ENCODE data around the gene NAALADL2.
"Not testable (repeated sequence)": the region's sequence is repeated elsewhere in the genome, so short reads cannot be mapped to it uniquely, and the experiment has no call there.

NAALADL2 gene

DNA sequence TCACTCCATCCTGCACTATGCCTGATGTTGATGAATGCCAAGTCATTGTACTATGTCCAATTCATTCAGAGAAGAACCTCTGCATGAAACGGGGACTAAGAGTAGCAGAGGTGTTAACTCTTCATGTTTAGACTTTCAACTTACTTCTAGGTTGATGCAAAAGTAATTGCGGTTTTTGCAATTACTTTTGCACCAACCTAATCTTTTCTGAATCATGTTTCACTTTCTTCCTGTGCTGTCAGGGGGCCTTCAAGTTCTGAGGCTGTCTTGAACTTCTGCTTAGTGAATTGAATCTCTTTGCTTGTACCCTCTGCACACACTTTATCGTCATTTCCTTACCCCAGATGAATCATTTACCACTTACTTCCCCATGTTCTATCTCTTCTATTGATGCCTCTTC is 636.2 kb downstream of the NAALADL2 start:
- no peaks in the 10 kb centered on the region for H3K27me3 Mint-ChIP-seq
- H3K4me3 Mint-ChIP-seq: no peak overlapping the region
- no peaks in the 10 kb centered on the region for H3K36me3 Mint-ChIP-seq (ENCODE audit: low read depth)
- H3K27ac Mint-ChIP-seq: no peak overlapping the region
- no peaks in the 10 kb centered on the region for H3K9me3 Mint-ChIP-seq
- H3K4me1 Mint-ChIP-seq (ENCODE audit: low read depth): no peaks in the 10 kb centered on the region

DNA sequence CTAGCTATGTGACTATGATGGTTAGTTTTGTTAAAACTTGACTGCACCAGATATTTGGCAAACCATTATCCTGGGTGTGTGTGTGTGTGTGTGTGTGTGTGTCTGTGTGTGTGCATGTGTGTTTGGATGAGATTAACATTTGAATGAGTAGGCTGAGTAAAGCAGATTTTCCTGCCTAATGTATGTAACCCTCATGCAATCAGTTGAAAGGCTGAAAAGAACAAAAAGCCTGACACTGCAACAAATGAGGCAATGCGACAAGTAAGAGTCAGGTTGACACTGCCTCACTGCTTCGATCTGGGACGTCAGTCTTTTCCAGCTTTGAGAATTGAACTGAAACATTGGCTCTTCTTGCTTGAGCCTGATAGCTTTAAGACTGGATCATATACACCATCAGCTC is 643.0 kb downstream of the NAALADL2 start:
- Mint-ChIP-seq H3K4me3 (no peak overlapping the region), H3K9me3 (peaks cover 13% of the 10 kb centered on the region), H3K27ac (no peak overlapping the region), H3K36me3 (ENCODE audit: low read depth) (no peaks in the 10 kb centered on the region), H3K27me3 (no peaks in the 10 kb centered on the region), H3K4me1 (ENCODE audit: low read depth) (no peaks in the 10 kb centered on the region)

DNA sequence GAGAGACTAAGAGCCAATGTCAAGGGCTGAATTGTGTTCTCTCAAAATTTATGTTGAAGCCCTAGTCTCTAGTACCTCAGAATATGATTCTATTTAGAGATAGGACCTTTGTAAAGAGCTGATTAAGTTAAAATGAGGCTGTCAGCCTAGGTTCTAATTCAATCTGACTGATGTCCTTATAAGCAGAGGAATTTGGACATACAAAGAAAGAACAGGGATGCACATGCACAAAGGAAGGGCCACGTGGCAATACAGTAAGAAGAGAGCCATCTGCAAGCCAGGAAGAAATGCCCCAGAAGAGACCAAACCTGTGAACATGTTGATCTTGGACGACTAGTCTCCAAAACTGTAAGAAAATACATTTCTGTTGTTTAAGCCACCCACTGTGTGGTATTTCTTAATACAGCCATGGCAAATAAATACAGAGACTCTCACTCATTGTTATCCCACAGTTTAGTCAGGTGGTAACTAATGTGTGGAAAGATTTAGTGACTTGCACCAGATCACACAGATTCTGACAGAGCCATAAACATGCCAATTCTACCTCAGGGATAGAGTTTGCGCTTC is 652.2 kb downstream of the NAALADL2 start:
- H3K27ac Mint-ChIP-seq: no peak overlapping the region
- H3K36me3 Mint-ChIP-seq (ENCODE audit: low read depth): no peaks in the 10 kb centered on the region

DNA sequence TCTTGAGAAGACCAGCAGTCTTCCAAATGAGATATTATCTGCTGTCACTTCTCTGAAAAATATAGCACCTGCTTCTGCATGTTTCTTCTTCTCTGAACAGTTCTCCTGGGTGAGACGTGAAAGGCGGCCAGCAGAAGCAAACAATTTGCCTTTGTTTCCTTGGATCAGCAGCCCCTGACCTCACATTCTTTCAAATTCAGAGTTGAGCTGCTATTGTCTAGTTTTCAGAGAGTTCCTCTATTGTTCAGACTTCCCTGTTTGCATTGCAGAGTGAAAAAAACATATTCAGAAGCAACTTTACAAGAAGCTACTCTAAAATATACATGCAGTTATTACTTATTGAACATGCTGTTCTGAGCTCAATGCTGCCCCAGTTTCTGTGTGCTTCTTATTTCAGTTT is 653.6 kb downstream of the NAALADL2 start:
- Mint-ChIP-seq H3K27ac (no peak overlapping the region), H3K4me1 (ENCODE audit: low read depth) (no peaks in the 10 kb centered on the region), H3K4me3 (no peak overlapping the region), H3K36me3 (ENCODE audit: low read depth) (no peaks in the 10 kb centered on the region), H3K27me3 (no peaks in the 10 kb centered on the region), H3K9me3 (peaks cover 12% of the 10 kb centered on the region)

More for the DNA sequence above, 652.2 kb downstream of the NAALADL2 start:
- Mint-ChIP-seq H3K4me1 (ENCODE audit: low read depth) (no peaks in the 10 kb centered on the region), H3K9me3 (peaks cover 13% of the 10 kb centered on the region), H3K4me3 (no peak overlapping the region), H3K27me3 (no peaks in the 10 kb centered on the region)

DNA sequence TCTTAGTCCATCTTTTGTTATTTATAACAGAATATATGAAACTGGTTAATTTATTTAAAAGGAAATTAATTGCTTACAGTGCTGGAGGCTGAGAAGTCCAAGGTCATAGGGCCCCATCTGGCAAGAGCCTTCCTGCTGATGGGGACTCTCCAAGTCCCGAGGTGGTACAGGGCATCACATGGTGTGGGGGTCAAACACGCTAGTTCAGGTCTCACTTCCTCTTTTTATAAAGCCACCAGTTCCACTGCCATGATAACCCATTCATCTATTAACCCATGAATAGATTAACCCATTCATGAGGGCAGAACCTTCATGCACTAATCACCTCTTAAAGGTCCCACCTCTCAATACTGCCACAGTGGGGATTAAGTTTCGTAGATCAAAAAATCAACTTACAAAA is 659.3 kb downstream of the NAALADL2 start:
- Mint-ChIP-seq H3K27me3 (no peaks in the 10 kb centered on the region), H3K27ac (no peak overlapping the region), H3K4me1 (ENCODE audit: low read depth) (no peaks in the 10 kb centered on the region), H3K36me3 (ENCODE audit: low read depth) (no peaks in the 10 kb centered on the region), H3K4me3 (no peak overlapping the region), H3K9me3 (peaks cover 3% of the 10 kb centered on the region)

DNA sequence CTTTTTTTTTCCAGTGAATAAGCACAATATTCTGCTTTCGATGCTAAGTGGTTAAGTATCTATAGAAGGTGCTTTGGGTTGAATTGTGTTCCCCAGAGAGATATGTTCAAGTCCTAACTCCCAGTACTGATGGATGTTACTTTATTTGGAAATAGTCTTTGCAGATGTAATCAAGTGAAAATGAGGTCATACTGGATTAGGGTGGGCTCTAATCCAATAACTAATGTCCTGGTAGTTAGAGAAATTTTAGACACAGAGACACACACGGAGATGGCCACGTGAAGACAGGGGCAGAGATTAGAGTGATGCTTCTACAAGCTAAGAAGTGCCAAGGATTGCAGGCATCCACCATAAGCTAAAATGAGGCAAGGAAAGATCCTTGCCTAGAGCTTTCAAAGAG is 662.3 kb downstream of the NAALADL2 start:
- Mint-ChIP-seq H3K27me3 (no peaks in the 10 kb centered on the region), H3K36me3 (ENCODE audit: low read depth) (no peaks in the 10 kb centered on the region), H3K27ac (no peak overlapping the region), H3K4me3 (no peak overlapping the region), H3K9me3 (peaks cover 3% of the 10 kb centered on the region), H3K4me1 (ENCODE audit: low read depth) (no peaks in the 10 kb centered on the region)

DNA sequence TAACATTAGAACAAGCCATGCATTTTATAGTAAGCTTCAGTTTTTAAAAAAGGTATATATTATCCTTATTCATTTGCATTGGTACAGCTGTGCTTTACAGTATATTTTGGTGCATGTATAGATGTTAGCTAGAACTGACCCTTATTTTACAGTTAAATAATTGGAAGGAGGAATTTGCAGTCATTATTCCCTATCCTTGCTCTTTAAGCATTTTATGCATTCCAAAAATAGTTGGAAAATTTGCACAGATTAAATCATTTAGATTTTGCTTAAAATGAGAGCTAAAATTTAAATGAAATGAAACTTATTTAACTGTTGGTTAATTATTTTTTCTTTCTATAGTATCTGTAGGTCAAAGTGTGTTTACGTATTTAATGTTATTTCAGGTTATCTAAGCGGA is 667.1 kb downstream of the NAALADL2 start:
- Mint-ChIP-seq H3K36me3 (ENCODE audit: low read depth) (no peaks in the 10 kb centered on the region), H3K27me3 (no peaks in the 10 kb centered on the region), H3K27ac (no peak overlapping the region), H3K4me1 (ENCODE audit: low read depth) (peaks cover 5% of the 10 kb centered on the region), H3K4me3 (no peak overlapping the region), H3K9me3 (no peaks in the 10 kb centered on the region)

DNA sequence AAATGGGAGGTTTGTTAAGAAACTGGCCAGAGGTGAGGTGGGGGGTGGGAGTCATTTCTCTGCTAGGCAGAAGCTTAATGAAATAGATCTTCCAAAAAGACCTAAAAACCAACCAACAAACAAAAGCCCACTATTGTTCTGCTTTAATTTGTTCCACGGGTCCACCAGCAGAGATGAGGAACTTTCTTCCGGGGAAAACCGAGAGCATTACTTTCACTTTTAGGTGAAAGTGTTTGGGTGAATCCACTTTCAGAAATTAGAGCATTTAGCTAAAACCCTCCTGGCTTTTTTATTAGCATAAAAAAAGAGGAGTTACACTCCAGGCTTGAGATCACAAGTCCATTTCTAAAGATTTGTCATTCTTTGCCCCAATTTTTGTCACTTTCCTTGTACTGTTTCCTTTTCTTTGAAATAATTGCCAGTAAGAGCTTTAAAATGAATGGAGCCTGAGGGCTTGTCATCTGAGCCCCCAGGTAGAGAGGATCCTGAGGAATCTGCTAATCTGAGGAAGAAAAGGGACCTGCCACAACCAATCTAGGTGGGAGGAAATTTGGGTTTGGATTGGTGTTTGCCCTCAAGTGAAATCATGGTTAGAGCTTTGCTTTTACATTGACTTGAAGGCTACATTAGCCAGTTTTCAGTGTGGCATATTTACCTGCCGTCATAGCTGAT is 667.6 kb downstream of the NAALADL2 start:
- Mint-ChIP-seq H3K9me3 (no peaks in the 10 kb centered on the region), H3K4me1 (ENCODE audit: low read depth) (peaks cover 5% of the 10 kb centered on the region), H3K27me3 (no peaks in the 10 kb centered on the region), H3K36me3 (ENCODE audit: low read depth) (no peaks in the 10 kb centered on the region), H3K27ac (no peak overlapping the region), H3K4me3 (no peak overlapping the region)

DNA sequence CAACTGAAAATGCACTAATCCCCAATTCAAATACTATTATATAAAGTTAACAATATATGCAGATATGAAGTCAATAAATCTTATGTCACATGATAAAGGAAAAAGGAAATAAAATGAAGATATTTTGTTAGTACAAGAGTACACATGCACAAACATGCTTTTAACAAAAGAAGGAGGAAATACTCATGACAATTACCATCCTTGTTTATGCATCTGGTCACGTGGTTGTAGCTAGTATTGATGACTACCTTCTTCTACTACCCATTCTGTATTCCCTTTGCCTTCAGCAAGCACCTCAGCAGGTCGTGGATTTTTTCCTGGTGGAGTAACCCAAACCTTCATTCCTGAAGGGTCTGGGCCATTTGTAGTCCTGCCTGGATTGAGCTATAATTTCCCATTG is 669.6 kb downstream of the NAALADL2 start:
- not testable (repeated sequence) for H3K36me3 Mint-ChIP-seq (ENCODE audit: low read depth); H3K27ac Mint-ChIP-seq; H3K27me3 Mint-ChIP-seq; H3K4me3 Mint-ChIP-seq; H3K4me1 Mint-ChIP-seq (ENCODE audit: low read depth); H3K9me3 Mint-ChIP-seq

DNA sequence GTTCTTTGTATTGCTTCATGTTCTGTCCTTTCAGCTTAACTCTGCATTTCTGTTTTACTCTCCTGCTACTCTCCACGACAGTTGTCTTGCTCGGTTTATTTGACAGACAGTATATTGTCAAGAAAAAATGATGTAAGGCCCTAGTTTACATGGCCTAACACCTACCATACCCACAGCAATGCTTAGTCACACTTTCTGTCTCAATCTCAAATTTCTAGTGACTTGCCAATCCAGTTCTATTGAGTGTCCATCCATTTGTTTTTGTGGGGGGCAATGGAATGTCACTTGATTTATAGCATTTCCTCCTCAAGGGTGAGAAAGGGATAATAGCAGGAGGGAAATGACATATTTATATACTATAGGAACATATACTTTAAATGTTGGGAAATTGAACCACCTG is 676.2 kb downstream of the NAALADL2 start:
- H3K27ac Mint-ChIP-seq: no peak overlapping the region

DNA sequence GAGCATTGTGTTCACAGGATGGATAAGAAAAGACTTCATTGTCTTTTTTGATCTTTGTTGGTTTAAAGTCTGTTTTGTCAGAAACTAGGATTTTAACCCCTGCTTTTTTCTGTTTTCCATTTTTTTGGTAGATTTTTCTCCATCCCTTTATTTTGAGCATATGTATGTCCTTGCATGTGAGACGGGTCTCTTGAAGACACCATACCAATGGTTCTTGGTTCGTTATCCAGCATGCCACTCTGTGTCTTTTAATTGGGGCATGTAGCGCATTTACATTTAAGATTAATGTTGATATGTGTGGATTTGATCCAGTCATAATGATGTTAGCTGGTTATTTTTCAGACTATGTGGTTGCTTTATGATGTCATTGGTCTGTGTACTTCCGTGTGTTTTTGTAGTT is 687.0 kb downstream of the NAALADL2 start:
- H3K4me3 Mint-ChIP-seq: no peak overlapping the region
- H3K4me1 Mint-ChIP-seq (ENCODE audit: low read depth): no peaks in the 10 kb centered on the region
- H3K27ac Mint-ChIP-seq: no peak overlapping the region
- H3K9me3 Mint-ChIP-seq: peaks cover 13% of the 10 kb centered on the region
- H3K36me3 Mint-ChIP-seq (ENCODE audit: low read depth): no peaks in the 10 kb centered on the region
- no peaks in the 10 kb centered on the region for H3K27me3 Mint-ChIP-seq

More for the DNA sequence above, 676.2 kb downstream of the NAALADL2 start:
- H3K36me3 Mint-ChIP-seq (ENCODE audit: low read depth): no peaks in the 10 kb centered on the region
- no peaks in the 10 kb centered on the region for H3K4me1 Mint-ChIP-seq (ENCODE audit: low read depth)
- no peaks in the 10 kb centered on the region for H3K27me3 Mint-ChIP-seq
- peaks cover 3% of the 10 kb centered on the region for H3K9me3 Mint-ChIP-seq
- H3K4me3 Mint-ChIP-seq: no peak overlapping the region

DNA sequence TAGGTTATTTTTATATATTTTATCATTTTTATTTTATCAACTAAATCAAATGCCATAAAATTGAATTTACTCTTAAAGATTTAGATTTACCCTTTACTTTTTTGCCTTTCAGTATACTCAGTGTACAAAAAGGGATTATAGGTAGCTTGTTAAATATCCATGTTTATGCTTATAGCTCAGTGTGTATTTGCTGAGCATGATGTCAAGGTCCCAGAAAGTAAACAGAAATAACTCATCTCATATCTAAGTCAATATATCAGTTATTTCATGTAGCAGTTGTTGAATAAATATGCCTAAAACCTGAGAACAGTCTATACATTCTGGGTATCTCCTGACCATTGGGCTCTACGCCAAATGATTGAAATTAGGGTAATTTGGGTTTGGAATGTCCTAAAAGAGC is 693.8 kb downstream of the NAALADL2 start:
- Mint-ChIP-seq H3K27ac (no peak overlapping the region), H3K27me3 (no peaks in the 10 kb centered on the region)

DNA sequence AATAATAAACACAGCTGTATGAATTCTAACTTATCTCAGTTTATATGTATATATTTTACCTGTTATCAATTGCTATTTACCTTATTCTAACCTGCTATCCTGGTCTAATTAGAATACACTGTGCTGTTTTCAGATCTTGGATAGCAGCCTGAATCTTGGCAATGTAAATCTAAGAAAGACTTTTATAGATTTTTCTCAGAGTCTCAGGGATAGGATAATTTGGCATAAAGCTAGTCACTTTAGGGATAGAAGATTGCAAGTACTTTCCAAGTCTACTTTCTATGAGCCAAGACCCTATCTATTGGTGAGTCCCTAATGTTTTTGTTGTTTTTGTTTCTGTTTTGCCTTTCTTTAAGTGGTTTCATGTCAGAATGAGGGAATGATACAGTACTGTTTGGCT is 695.7 kb downstream of the NAALADL2 start:
- no peaks in the 10 kb centered on the region for H3K27me3 Mint-ChIP-seq
- no peak overlapping the region for H3K27ac Mint-ChIP-seq
- H3K4me3 Mint-ChIP-seq: no peak overlapping the region
- H3K9me3 Mint-ChIP-seq: peaks cover 23% of the 10 kb centered on the region
- no peaks in the 10 kb centered on the region for H3K36me3 Mint-ChIP-seq (ENCODE audit: low read depth)
- no peaks in the 10 kb centered on the region for H3K4me1 Mint-ChIP-seq (ENCODE audit: low read depth)

More for the DNA sequence above, 693.8 kb downstream of the NAALADL2 start:
- Mint-ChIP-seq H3K36me3 (ENCODE audit: low read depth) (no peaks in the 10 kb centered on the region), H3K9me3 (peaks cover 13% of the 10 kb centered on the region), H3K4me3 (no peak overlapping the region), H3K4me1 (ENCODE audit: low read depth) (no peaks in the 10 kb centered on the region)

DNA sequence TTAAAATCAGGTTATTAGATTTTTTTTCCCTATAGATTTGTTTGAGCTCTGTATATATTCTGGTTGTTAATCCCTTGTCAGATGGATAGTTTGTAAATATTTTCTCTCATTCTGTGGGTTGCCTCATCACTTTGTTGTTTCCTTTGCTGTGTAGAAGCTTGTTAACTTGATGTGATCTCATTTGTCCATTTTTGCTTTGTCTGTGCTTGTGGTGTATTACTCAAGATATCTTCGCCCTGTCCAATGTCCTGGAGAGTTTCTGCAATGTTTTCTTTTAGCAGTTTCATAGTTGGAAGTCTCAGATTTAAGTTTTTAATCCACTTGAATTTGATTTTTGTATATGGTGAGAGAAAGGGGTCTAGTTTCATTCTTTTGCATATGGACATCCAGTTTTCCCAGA is 699.1 kb downstream of the NAALADL2 start:
- H3K4me1 Mint-ChIP-seq (ENCODE audit: low read depth): no peaks in the 10 kb centered on the region
- no peak overlapping the region for H3K27ac Mint-ChIP-seq
- peaks cover 25% of the 10 kb centered on the region for H3K9me3 Mint-ChIP-seq
- H3K27me3 Mint-ChIP-seq: no peaks in the 10 kb centered on the region
- no peak overlapping the region for H3K4me3 Mint-ChIP-seq
- H3K36me3 Mint-ChIP-seq (ENCODE audit: low read depth): no peaks in the 10 kb centered on the region

DNA sequence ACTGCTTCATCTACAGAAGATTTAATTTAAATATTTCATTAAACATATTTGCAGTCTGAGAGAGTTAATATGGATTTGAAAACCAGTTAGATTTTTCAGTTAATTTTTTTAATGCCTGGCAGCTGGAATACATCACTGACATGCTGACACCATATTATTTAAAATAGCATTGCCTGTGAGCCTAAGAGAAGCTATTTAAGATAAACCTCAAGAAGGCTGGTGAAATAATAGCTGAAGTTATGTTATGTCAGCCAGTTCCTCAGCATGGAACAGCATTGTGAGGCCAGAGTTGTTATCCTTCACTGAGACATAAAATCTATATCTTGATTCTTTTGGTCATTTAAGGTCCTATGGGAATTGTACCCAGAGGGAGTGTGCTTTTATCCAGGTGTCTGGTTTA is 705.2 kb downstream of the NAALADL2 start:
- no peak overlapping the region for H3K4me3 Mint-ChIP-seq
- no peaks in the 10 kb centered on the region for H3K4me1 Mint-ChIP-seq (ENCODE audit: low read depth)
- H3K27me3 Mint-ChIP-seq: no peaks in the 10 kb centered on the region
- peaks cover 12% of the 10 kb centered on the region for H3K9me3 Mint-ChIP-seq
- H3K27ac Mint-ChIP-seq: no peak overlapping the region
- H3K36me3 Mint-ChIP-seq (ENCODE audit: low read depth): no peaks in the 10 kb centered on the region

DNA sequence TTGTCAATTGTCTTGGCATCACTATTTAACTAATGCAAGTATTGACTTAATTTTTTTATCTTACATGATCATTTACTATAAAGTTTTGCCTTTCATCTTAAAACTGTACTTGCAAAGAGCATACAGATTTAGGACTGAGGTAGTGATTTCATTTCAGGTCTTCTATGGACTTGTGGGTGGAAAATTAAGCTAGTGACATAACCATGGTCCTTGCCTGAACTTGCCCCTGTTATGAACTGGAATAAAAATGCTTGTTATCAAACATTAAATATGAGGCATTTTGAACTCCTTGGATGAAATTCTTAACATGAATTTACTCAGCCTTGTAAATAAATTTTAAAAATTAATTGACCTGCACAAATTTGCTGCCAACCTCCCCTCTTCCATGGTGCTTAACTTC is 712.0 kb downstream of the NAALADL2 start:
- Mint-ChIP-seq H3K4me3 (no peak overlapping the region), H3K27ac (no peak overlapping the region), H3K9me3 (no peaks in the 10 kb centered on the region), H3K36me3 (ENCODE audit: low read depth) (no peaks in the 10 kb centered on the region), H3K4me1 (ENCODE audit: low read depth) (no peaks in the 10 kb centered on the region), H3K27me3 (no peaks in the 10 kb centered on the region)

All from stimulated activated naive CD8-positive, alpha-beta T cell treated with anti-CD3 and anti-CD28 coated beads, Interleukin-15, Interleukin-2, amounts not matched to agents 100 ng/mL and 50 ng/mL, for 24 hours (primary cell).